ENCODE measurements around the gene ELFN2. TPM values are rescaled to one million over a fixed set of nuclear protein-coding genes. Genes with fewer than 3 reads are reported as not detected.

ELFN2 gene
- total RNA-seq, 2 experiments from 2014 or later: 0.28 to 0.38 TPM

- H3K36me3 Mint-ChIP-seq (ENCODE audit: low read depth): no peaks in the 10 kb centered on the region
- peaks cover 1% of the 10 kb centered on the region for H3K27me3 Mint-ChIP-seq
- ChIA-PET CTCF (no interaction called here), POLR2A (no interaction called here)
- no peaks in the 10 kb centered on the region for H3K4me1 Mint-ChIP-seq
- no peak for DNase-seq
- no peak overlapping the region for H3K4me3 Mint-ChIP-seq
- no peaks in the 10 kb centered on the region for H3K9me3 Mint-ChIP-seq
- no peak overlapping the region for H3K27ac Mint-ChIP-seq
Observed at GRCh38 chr22:37363261-37363992, 63.9 kb downstream of the ELFN2 start.

GRCh38 chr22:37362621-37363020 is 64.7 kb downstream of the ELFN2 start:
- ChIA-PET CTCF (no interaction called here), POLR2A (no interaction called here)
- H3K9me3 Mint-ChIP-seq: no peaks in the 10 kb centered on the region
- H3K4me3 Mint-ChIP-seq: no peak overlapping the region
- H3K4me1 Mint-ChIP-seq: no peaks in the 10 kb centered on the region
- no peaks in the 10 kb centered on the region for H3K36me3 Mint-ChIP-seq (ENCODE audit: low read depth)
- H3K27me3 Mint-ChIP-seq: peaks cover 1% of the 10 kb centered on the region
- DNase-seq: no peak
- H3K27ac Mint-ChIP-seq: no peak overlapping the region

GRCh38 chr22:37358917-37359316 is 68.4 kb downstream of the ELFN2 start:
- DNase-seq: no peak
- ChIA-PET CTCF (no interaction called here), POLR2A (no interaction called here)
- H3K9me3 Mint-ChIP-seq: no peaks in the 10 kb centered on the region
- no peaks in the 10 kb centered on the region for H3K36me3 Mint-ChIP-seq (ENCODE audit: low read depth)
- H3K4me1 Mint-ChIP-seq: no peaks in the 10 kb centered on the region
- H3K27me3 Mint-ChIP-seq: peaks cover 8% of the 10 kb centered on the region
- no peak overlapping the region for H3K27ac Mint-ChIP-seq
- H3K4me3 Mint-ChIP-seq: no peak overlapping the region

- ChIA-PET CTCF (no interaction called here), POLR2A (no interaction called here)
- peaks cover 8% of the 10 kb centered on the region for H3K27me3 Mint-ChIP-seq
- H3K4me3 Mint-ChIP-seq: no peak overlapping the region
- no peaks in the 10 kb centered on the region for H3K36me3 Mint-ChIP-seq (ENCODE audit: low read depth)
- DNase-seq: no peak
- no peaks in the 10 kb centered on the region for H3K4me1 Mint-ChIP-seq
- no peaks in the 10 kb centered on the region for H3K9me3 Mint-ChIP-seq
- H3K27ac Mint-ChIP-seq: no peak overlapping the region
Observed at GRCh38 chr22:37358386-37358785, 68.9 kb downstream of the ELFN2 start.

GRCh38 chr22:37357446-37358075 is 69.7 kb downstream of the ELFN2 start:
- no peaks in the 10 kb centered on the region for H3K9me3 Mint-ChIP-seq
- peaks cover under 1% of the 10 kb centered on the region for H3K4me1 Mint-ChIP-seq
- H3K36me3 Mint-ChIP-seq (ENCODE audit: low read depth): no peaks in the 10 kb centered on the region
- POLR2A ChIA-PET: no interaction called here
- H3K4me3 Mint-ChIP-seq: no peak overlapping the region
- H3K27me3 Mint-ChIP-seq: peaks cover 8% of the 10 kb centered on the region
- no peak for DNase-seq
- CTCF ChIA-PET: no interaction called here
- H3K27ac Mint-ChIP-seq: no peak overlapping the region

- no peaks in the 10 kb centered on the region for H3K36me3 Mint-ChIP-seq (ENCODE audit: low read depth)
- peaks cover 4% of the 10 kb centered on the region for H3K4me1 Mint-ChIP-seq
- ChIA-PET CTCF (no interaction called here), POLR2A (no interaction called here)
- no peak for DNase-seq
- no peak overlapping the region for H3K4me3 Mint-ChIP-seq
- H3K9me3 Mint-ChIP-seq: no peaks in the 10 kb centered on the region
- H3K27me3 Mint-ChIP-seq: peaks cover 8% of the 10 kb centered on the region
- no peak overlapping the region for H3K27ac Mint-ChIP-seq
Observed at GRCh38 chr22:37356922-37357321, 70.4 kb downstream of the ELFN2 start.

GRCh38 chr22:37355174-37355573 is 72.1 kb downstream of the ELFN2 start:
- peaks cover 4% of the 10 kb centered on the region for H3K4me1 Mint-ChIP-seq
- no peak overlapping the region for H3K27ac Mint-ChIP-seq
- H3K9me3 Mint-ChIP-seq: no peaks in the 10 kb centered on the region
- ChIA-PET POLR2A (no interaction called here), CTCF (no interaction called here)
- no peak overlapping the region for H3K4me3 Mint-ChIP-seq
- peaks cover 8% of the 10 kb centered on the region for H3K27me3 Mint-ChIP-seq
- no peak for DNase-seq
- H3K36me3 Mint-ChIP-seq (ENCODE audit: low read depth): no peaks in the 10 kb centered on the region

GRCh38 chr22:37354670-37355069 is 72.6 kb downstream of the ELFN2 start:
- Mint-ChIP-seq H3K4me3 (no peak overlapping the region), H3K9me3 (no peaks in the 10 kb centered on the region), H3K36me3 (ENCODE audit: low read depth) (no peaks in the 10 kb centered on the region), H3K27ac (no peak overlapping the region), H3K4me1 (peaks cover 4% of the 10 kb centered on the region), H3K27me3 (peaks cover 8% of the 10 kb centered on the region)
- DNase-seq: no peak
- CTCF ChIA-PET: no interaction called here
- POLR2A ChIA-PET: no interaction called here

- no peak for DNase-seq
- POLR2A ChIA-PET: no interaction called here
- H3K27me3 Mint-ChIP-seq: peaks cover 8% of the 10 kb centered on the region
Observed at GRCh38 chr22:37354261-37354660, 73.0 kb downstream of the ELFN2 start.

GRCh38 chr22:37353839-37354238 is 73.4 kb downstream of the ELFN2 start:
- Mint-ChIP-seq H3K4me3 (no peak overlapping the region), H3K36me3 (ENCODE audit: low read depth) (no peaks in the 10 kb centered on the region), H3K27me3 (peaks cover 8% of the 10 kb centered on the region)

More at GRCh38 chr22:37354261-37354660, 73.0 kb downstream of the ELFN2 start:
- H3K36me3 Mint-ChIP-seq (ENCODE audit: low read depth): no peaks in the 10 kb centered on the region
- H3K4me1 Mint-ChIP-seq: peaks cover 4% of the 10 kb centered on the region
- no peak overlapping the region for H3K27ac Mint-ChIP-seq
- H3K9me3 Mint-ChIP-seq: no peaks in the 10 kb centered on the region
- no peak overlapping the region for H3K4me3 Mint-ChIP-seq
- CTCF ChIA-PET: no interaction called here

GRCh38 chr22:37352481-37352880 is 74.8 kb downstream of the ELFN2 start:
- Mint-ChIP-seq H3K4me3 (no peak overlapping the region), H3K27ac (no peak overlapping the region), H3K4me1 (peaks cover 4% of the 10 kb centered on the region), H3K36me3 (ENCODE audit: low read depth) (no peaks in the 10 kb centered on the region), H3K9me3 (no peaks in the 10 kb centered on the region), H3K27me3 (peaks cover 8% of the 10 kb centered on the region)
- no peak for DNase-seq
- ChIA-PET POLR2A (no interaction called here), CTCF (interaction anchor here (0.5 kb wide), 1 partner anchor 380 kb away, joined by 3 read pairs; no protein-coding TSS in a partner anchor)

More at GRCh38 chr22:37353839-37354238, 73.4 kb downstream of the ELFN2 start:
- ChIA-PET CTCF (no interaction called here), POLR2A (no interaction called here)
- DNase-seq: no peak
- H3K27ac Mint-ChIP-seq: no peak overlapping the region
- no peaks in the 10 kb centered on the region for H3K9me3 Mint-ChIP-seq
- peaks cover 4% of the 10 kb centered on the region for H3K4me1 Mint-ChIP-seq

- no peak overlapping the region for H3K4me3 Mint-ChIP-seq
- ChIA-PET CTCF (no interaction called here), POLR2A (no interaction called here)
- H3K27me3 Mint-ChIP-seq: no peaks in the 10 kb centered on the region
- H3K9me3 Mint-ChIP-seq: no peaks in the 10 kb centered on the region
- peaks cover 4% of the 10 kb centered on the region for H3K4me1 Mint-ChIP-seq
- no peak for DNase-seq
- H3K36me3 Mint-ChIP-seq (ENCODE audit: low read depth): no peaks in the 10 kb centered on the region
- no peak overlapping the region for H3K27ac Mint-ChIP-seq
Observed at GRCh38 chr22:37351232-37351631, 76.0 kb downstream of the ELFN2 start.

GRCh38 chr22:37349043-37349814 is 78.0 kb downstream of the ELFN2 start:
- ChIA-PET POLR2A (no interaction called here), CTCF (no interaction called here)
- no peaks in the 10 kb centered on the region for H3K9me3 Mint-ChIP-seq
- H3K4me3 Mint-ChIP-seq: no peak overlapping the region
- no peak overlapping the region for H3K27ac Mint-ChIP-seq
- H3K4me1 Mint-ChIP-seq: peaks cover 4% of the 10 kb centered on the region
- H3K36me3 Mint-ChIP-seq (ENCODE audit: low read depth): no peaks in the 10 kb centered on the region
- no peak for DNase-seq
- peaks cover 5% of the 10 kb centered on the region for H3K27me3 Mint-ChIP-seq
